HPDE6-E6E7 (cell line): Measurements from ENCODE around the gene CYP27B1.

ENCODE experiments used
- DNase-seq: peaks from one replicate; pipeline ENCODE4 v3.0.0; 2011; ENCODE audit warnings: missing footprints; ENCODE audit errors: extremely low spot score

CYP27B1 gene

DNA sequence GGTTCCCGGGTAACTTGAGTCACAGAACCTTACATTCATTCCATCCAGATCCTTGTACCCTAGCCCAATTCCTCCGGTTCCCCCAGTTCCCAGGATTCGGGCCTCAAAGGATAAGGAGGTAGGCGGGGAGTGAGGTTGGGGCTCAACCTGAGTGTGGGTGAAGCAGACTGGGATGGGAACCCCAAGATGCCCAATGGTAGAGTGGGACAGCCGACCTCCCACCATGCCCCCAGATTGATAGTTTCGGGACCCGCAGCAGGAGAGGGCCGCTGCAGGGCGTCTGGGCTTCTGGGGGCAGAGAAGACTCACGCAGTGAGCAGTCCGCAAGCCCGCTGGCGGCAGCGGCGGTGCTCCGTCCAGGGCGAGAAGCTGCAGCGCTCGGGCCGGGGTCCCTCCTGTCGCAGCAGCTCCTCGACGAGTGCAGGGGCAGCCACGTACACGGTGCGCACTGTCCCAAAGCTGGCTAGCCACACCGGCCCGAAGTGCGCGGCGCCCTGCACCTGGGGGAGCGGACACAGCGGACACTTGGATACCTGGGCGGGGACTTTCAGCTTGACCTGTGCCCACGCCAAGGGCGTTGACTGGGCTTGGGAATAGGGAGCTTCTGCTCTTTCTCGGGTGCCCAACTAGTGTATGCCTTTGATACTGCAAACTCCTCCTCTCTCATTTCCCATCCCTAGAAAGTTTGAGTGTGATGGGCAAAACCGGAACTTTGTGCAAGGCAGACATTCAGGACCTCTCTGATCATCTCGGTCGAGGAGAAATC is 997 bp downstream of the CYP27B1 start:
- no peak for DNase-seq

DNA sequence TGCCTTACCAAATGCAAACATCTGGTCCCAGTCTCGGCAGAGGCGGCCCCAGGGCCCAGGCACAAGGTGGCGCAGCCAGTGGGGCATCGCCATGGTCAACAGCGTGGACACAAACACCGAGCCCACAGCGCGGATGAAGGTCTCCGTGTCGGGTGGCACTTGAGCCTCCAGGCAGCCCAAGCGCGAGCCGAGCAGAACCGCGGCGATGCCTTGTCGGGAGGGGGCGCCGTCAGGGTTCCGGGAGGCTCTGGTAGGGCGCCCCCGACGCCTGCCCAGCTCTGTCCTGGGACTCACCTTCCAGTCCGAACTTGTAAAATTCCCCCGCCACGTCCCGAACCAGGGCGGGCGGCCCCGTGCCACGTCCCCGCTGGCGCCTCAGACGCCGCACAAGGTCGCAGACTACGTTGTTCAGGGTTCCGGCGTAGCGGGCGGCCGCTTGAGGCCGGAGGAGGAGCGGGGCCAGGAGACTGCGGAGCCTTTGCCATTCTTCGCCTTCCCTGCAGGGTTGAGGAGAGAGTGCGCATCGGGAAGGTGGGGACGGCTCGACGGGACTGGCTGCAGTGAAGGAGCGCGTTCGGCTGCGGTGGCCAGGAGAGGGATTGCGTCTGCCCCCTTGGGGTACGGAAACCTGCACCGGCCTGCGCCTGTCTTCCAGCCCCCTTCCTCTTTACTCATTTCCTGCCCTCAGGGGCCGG is 1.7 kb downstream of the CYP27B1 start:
- peak; percentile 64 for DNase-seq

DNA sequence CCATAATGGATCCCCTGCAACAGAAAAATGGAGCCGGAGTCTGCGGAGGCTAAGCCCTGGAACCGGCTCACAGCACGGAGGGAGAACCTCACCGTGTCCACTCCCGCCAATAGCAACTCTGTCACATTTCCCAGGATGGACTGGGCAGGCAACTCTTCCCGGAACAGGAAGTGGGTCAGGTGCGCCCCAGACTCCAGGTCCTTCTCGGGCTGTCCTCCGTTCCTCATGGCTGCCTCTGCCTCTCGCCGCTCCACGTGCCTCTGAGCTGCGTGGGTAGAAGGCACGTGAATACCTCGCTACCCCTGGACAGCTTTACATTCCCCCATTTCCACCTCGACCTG is 2.2 kb downstream of the CYP27B1 start:
- no peak for DNase-seq

DNA sequence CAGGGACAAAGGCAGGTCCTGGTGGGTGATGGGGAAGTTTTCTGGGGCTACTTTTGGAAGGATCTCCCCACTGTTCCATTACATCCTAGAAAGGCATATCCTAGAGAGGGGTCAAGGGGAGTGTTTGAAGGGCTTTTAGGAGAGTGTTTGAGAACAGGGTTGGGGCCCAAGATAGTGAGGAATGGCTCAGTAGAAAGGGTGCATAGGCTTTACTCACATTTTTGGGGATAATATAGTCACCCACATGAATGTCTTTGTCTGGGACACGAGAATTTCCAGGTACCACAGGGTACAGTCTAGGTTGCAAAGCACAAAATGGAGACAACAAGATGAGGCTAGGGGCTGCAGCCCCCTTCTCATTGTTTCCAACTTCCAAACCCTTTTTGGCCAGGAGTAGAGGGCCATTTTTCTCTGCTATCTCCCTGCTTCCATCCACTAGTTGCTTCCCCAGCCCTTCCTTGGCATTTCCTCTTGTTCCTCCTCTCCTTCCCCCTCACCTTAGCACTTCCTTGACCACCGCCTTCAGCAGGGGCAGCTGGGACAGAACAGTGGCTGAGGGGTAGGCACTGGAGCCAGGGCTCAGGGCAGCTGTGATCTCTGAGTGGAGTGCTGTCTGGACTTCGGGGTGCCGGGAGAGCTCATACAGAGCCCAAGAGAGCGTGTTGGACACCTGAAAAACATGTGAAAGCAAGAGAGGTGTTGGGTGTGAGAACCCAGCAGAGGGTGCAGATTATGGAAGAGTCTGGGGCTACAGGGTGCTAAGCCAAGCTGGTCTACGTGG is 2.8 kb downstream of the CYP27B1 start:
- no peak for DNase-seq

DNA sequence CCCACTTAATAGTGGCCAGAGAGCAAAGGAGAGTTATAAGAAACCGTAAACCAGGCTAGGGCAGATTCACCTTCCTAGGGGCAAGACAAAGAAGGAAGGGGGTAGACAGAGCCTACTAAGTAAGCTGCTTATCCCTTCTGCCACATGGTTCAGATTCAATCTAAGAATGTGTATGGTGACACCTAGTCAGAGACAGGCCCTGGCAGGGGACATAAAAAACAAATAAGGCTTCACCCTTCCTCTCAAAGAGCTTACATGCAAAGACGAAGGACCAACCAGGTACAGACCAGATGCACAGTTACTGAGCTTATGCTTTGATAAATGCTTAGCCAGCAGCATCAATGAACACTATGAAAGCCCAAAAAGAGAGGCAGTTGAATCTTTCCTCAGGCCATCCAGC is 4.4 kb downstream of the CYP27B1 start:
- no peak for DNase-seq

DNA sequence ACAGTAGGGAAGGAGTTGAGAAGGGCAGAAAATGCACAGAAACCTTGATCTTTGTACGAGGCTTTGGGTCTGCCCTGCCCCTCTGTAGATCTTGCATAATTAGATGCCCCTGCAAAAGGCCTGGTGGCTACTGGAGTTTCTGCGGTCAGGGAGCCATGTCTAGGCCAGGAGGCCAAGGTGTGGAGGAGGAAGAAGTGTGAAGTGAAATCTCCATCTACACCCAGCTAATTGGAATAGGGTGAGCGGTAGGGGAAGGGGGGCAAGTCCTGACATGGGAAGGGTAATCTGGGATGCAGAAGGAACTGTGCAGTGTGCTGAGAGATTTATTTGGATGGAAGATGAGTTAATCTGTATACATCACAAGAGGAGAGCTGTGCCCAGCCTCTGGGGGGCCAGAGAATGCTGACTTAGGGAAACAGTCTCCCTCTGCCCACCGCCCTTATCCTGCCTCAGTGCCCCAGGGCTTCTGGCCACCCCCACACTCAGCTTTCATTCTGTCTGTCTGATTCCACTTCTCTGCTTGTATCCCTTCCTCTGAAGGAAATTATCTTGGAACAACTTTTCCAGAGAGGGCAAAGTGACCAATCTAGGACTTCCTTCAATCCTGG is 5.4 kb downstream of the CYP27B1 start:
- DNase-seq = no peak

DNA sequence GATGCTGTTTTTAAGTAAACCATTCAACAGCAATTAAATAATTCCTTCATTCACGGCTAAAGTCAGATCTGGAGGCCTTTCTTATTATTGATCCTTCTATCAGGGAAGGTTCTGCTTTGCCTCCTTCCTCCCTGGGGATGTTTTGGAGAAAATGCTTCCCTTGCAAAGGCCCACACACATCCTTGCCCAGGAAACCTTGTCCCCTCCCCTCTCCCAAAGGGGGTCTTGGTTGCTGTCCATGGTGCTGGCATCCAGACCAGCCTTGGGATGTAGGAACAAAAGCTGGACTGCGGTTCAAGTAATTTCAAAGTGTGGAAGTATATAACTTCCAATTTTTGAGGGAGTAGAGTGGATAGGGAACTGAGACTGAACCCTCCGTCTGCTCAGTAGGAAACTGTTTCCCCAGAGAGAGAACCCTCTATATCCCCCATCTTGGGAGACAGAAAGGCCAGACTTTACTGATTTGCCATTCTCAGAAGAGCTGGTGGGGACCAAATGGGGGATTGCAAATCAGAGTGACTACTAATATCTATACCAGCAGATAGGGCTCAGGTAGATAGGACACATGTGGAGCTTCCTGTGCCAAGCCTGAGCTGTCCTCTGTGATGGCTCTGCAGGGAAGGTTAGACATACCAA is 6.4 kb downstream of the CYP27B1 start:
- DNase-seq = no peak

DNA sequence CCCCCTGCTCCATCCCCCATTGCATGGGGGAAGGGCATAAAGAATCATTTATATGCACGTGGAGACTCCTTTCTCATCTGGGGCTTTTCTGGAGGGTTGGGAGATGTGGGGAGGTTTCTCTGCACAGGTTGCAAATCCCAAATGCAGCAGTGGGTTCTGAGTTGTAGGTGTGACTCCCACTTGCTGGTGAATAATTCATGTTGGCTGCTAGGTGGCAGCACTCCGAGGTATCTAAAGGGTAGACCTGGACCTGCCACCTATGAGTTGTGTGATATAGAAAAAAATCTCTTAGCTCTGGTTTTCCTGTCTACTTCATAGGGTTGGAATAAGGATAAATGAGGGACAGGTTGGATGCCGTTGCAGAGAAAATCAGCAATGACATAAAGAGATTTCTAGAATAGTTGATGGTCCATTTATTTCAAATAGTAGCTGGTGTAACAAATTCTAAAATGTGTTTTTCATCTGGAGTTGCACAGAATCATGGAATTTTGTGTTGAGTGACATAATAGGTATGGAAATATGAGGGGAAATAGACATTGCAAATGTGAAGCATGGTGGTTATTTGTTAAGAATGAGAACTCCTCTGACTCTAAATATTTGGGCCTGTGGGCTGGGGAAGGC is 7.4 kb downstream of the CYP27B1 start:
- DNase-seq = no peak

DNA sequence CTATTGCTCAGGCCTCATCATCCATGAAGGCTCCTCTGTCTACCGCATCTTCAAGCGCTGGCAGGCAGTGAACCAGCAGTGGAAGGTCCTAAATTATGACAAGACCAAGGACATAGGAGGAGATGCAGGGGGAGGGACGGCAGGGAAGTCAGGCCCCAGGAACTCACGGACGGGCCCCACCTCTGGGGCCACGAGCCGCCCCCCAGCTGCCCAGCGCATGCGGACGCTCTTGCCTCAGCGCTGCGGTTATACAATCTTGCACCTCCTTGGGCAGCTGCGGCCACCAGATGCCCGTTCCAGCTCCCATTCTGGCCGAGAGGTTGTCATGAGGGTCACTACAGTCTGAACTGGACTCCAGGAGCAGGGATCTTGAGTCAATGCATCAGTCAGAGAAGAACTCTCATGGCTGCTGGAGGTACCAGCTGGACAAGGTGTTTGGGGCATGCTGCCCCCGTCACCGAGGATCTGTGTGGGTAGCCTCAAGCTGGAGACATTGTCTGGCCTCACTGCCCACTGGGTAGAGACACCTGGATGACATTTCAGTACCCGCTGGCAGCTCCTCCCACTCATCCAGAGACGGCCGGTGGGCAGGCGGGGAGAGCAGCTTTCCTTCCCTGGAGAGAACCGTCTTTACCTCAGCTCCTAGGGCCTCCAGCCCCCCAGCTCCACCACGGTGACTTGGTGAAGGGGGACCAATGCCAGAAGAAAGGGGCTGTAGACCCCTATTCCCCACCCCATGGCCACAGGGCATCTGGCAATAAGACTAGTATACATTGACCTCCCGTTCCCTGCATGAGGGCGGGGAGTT is 8.1 kb downstream of the CYP27B1 start:
- DNase-seq = no peak

DNA sequence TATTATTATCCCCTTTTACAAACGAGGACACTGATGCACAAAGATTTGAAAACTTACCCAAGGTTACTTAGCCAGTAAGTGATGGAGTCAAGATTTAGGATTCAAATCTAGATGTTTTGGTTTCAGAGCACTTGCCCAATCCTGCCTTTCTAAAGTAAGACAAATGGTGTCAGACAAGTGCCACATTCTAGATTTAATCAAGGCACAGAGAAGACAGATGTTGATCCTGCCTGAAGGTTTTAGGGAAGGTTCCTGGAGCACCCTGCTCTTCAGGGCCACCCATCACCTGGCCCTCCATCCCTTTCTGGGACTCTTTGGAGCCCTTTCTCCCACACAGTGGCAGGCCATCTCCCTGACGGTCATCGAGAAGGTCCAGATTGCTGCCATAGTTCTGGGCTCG is 9.1 kb downstream of the CYP27B1 start:
- DNase-seq = no peak

DNA sequence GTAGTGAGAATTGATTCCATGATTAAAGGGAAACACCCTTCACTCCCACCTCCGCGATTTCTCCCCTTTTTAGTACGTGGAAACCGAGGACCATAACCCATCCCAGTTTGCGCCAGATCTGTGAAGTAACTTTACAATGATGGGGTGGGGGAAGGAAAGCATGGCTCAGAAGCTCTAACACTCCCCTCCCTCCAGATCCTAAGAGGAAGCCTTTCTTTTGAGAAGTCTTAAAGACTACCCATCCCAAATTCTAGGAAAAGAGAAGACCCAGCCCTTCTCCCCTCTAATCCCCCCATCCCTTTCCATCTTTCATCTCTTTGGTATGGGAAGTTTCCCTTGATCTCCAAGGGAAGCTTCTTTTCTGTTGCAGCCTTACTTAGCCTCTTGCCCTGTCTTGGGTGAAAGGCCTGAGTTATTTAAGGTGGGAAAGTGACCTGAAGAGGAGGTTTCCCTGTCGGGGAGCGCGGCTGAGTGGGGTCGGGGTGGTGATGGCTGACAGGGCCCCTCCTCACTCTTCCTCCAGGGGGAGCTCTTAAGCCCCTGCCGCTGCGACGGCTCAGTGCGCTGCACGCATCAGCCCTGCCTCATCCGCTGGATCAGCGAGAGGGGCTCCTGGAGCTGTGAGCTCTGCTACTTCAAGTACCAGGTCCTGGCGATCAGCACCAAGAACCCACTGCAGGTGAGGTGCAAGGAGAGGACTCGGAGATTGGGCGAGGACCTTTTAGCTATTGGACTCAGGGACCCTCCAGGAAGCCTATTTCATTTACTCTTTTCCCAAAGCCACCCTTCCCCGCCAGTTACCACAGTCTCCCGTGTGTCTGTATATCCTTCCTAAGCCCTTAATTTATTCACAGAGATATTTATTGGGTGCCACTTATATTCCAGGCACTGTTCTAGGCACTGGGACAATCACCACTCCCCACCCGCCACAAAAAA is 10.2 kb downstream of the CYP27B1 start:
- DNase-seq = no peak

DNA sequence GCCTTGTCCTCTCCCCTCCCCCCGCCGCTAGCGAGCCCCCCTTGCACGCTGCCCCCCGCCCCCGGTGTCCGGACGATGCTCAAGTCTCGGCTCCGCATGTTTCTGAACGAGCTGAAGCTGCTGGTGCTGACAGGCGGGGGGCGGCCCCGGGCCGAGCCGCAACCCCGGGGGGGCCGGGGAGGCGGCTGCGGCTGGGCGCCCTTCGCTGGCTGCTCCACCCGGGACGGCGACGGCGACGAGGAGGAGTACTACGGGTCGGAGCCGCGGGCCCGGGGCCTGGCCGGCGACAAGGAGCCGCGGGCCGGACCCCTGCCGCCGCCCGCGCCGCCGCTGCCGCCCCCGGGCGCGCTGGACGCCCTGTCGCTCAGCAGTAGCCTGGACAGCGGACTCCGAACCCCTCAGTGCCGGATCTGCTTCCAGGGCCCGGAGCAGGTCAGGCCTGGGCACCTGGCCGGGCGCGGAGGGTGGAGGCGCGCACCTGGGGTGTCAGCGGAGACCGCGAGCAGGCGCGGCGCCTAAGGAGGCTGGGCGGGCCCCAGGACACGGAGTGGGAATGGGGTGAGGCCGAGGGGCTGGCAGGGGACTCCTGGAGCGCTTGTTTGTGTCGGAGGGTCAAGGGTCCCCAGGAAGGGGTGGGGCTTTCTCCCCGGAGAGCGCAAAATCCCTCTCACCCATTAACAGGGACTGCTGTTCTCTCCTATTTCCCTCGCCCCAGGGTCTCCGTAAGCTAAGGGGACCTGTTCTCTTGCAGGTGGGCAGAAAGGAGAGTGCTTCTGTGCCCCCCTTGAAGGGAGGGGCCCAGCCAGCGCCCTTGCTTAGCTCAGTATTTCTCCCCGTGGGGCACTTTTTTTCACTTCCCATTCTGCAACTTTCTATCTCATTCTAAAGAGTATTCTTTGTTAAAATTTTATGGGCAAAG is 11.2 kb downstream of the CYP27B1 start:
- no peak for DNase-seq

DNA sequence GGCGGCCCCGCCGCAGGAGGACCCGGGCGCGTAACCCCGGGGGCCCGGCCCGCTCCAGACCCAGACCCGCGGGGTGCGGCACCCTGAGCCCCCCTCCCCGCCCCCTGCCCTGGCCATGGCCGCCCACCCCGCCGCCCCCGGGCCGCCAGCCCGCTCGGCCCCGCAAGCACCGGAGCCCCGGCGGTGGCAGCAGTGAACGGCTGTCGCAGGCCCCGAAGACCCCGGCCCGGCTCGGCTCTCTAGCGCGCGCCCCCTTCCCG is 11.8 kb downstream of the CYP27B1 start:
- DNase-seq = no peak

DNA sequence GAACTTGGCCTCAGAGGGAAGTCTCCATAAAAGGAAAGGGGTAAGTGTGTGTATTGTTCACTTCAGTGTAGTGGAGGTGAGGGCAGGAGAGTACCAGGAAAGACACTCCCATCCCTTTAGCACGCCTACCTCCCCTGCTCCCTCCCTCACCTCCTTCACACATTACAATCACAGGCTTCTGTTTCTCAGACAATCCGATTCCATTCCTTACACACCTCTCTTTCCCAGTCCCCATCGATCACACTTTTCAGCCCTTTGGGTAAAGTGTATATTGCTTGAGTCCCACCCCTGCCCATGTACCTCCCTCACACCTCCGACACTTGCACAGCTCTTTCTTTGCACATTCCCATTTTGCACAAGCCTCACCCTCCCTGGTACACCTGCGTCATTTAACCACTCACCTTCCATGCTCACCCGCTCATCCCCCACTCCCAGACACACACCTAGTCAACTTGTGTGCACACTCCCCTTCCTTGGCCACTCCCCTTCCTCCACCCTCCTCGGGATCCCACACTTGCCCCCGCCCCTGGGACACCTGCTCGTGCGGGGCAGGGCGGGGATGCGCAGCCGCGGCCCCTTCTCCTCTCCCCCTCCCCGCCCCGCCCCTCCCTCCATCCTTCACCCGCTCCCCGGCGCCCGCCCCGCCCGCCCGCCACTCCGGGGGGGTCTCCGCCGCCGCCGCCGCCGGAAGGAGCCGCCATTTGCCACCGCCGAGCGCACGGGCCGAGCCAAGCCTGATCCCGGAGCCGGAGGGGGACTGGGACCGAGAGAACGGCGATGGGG is 12.3 kb downstream of the CYP27B1 start, which contains the start of gene MARCHF9:
Gene MARCHF9, plus strand, starts transcription at position 693 of the 783 bp plus-strand sequence. CDS start 426 bp downstream, outside the sequence.
- DNase-seq = peak; percentile 74

DNA sequence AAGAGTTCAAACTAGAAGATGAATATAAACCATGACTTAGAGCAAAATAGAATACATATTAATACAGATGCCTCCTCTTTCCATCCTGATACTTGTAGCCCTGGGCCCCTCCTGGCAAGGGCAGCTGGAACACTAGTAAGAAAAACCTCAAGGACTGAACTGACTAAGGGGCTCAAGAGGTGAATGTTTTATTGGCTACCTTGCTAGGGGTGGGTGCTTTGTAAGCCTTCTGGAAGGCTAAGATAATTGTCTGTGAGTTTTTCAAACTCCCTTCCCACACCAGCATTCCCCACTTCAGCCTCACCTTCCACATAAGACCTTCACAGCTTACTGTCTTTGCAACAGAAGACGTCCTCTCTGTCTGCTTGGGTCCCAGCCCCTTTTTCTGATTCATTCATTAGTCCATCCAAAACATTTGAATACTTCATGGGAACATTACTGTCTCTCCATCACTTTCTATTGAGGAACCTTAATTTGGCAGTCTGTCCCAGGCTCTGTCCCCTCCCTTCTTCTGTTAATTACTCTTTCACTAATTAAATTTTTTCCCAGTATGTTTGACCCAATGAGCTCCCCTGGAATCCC is 13.0 kb downstream of the CYP27B1 start:
- no peak for DNase-seq

DNA sequence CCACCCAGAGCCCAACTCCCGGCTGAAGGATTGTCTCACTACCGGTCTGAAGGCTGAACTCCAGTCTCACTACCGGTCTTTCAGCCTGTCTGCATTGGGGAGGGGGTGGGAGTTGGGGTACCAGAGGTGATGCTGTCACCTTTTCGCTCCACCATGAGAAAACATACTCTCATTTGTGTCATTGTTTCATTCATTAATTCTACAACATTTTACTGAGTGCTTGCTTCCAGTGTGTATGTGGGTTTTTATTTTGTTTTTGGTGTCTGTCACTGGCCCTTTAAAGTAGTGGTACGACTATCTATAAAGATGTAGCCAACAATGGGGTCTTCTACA is 14.2 kb downstream of the CYP27B1 start:
- no peak for DNase-seq
